Gastrocnemius medialis (tissue), 4 donors: Measurements from ENCODE around the gene CIAPIN1. TPM values are rescaled to one million over a fixed set of nuclear protein-coding genes. Genes with fewer than 3 reads are reported as not detected.
A peak's percentile ranks its signal among the peaks of the same experiment; 100 is the strongest.

Experiments used
- ATAC-seq, 2 donors: fragments of 150-250 bp; one replicate each; pipeline ENCODE4 v1.9.1; 2016
- DNase-seq, 2 donors: peaks; one replicate each; pipeline ENCODE4 v3.0.0-alpha.2; 2019
- H3K27ac ChIP-seq, 4 donors: fragments of 200-600 bp; sonication (generic); 1 replicate in 1 of 4; 2 replicates in 3 of 4; pipeline ENCODE4 v1.5.1; 2016 to 2018; ENCODE audit warnings: mild to moderate bottlenecking in 2 of 4, moderate library complexity in 1 of 4
- H3K27me3 ChIP-seq, 3 donors: fragments of 200-600 bp; sonication (generic) in 2 of 3; 1 replicate in 1 of 3; 2 replicates in 2 of 3; pipeline versions ENCODE4 v1.5.1 to v1.6.0; 2016 to 2019; ENCODE audit warnings: mild to moderate bottlenecking in 1 of 3, moderate library complexity in 1 of 3
- H3K36me3 ChIP-seq, 2 donors: fragments of 200-600 bp; sonication (generic) in 1 of 2; one replicate each; pipeline ENCODE4 v1.5.1; 2017 to 2018
- H3K4me1 ChIP-seq, 2 donors: fragments of 200-600 bp; sonication (generic) in 1 of 2; one replicate each; pipeline ENCODE4 v1.5.1; 2016 to 2017; ENCODE audit warnings: mild to moderate bottlenecking in 2 of 2
- H3K4me3 ChIP-seq, 4 donors: fragments of 200-600 bp; sonication (generic) in 3 of 4; 1 replicate in 1 of 4; 2 replicates in 3 of 4; pipeline ENCODE4 v1.5.1; 2016 to 2019; ENCODE audit warnings: mild to moderate bottlenecking in 2 of 4
- H3K9me3 ChIP-seq, 3 donors: fragments of 200-600 bp; sonication (generic) in 2 of 3; 1 replicate in 1 of 3; 2 replicates in 2 of 3; pipeline ENCODE4 v1.5.1; 2016 to 2019
- CTCF ChIP-seq, 5 experiments: fragments of 450-650 bp in 3 of 5; fragments of 200-600 bp in 2 of 5; sonication (generic) in 2 of 5; IDR thresholded peaks in 4 of 5; conservative IDR thresholded peaks in 1 of 5; 1 replicate in 4 of 5; 2 replicates in 1 of 5; pipeline ENCODE4 v1.5.1; 2016 to 2019; ENCODE audit warnings: antibody characterized with exemption in 5 of 5, mild to moderate bottlenecking in 3 of 5, moderate library complexity in 3 of 5
- POLR2A ChIP-seq, 2 donors: fragments of 450-650 bp; IDR thresholded peaks; one replicate each; pipeline ENCODE4 v1.6.1; 2017; ENCODE audit warnings: antibody characterized with exemption in 2 of 2, mild to moderate bottlenecking in 2 of 2, moderate library complexity in 2 of 2
- in situ Hi-C, 4 donors: fragments of 200-750 bp; cut with MboI; loops; one replicate each; pipeline versions ENCODE4 v1.15.0 to v1.8.0; 2017; ENCODE audit warnings: low sequenced_read_pairs in 4 of 4
- intact Hi-C: fragments of 100-400 bp; cut with DNase I; formaldehyde crosslinking; loops from one replicate; pipeline ENCODE4 v1.15.1; 2023; ENCODE audit warnings: low total_unique reads
- total RNA-seq, 4 donors: library from RNA; depleted of rRNA; stranded (reverse); fragments of >200 nt; gene quantifications; one replicate each; pipeline versions ENCODE4 v1.1.0 to v1.2.3, GENCODE V29; 2016

CIAPIN1 gene
- total RNA-seq, 4 donors from 2014 or later: 31.0 to 38.8 (median 37.9) TPM

- TF ChIP-seq CTCF (IDR thresholded peaks at IDR 0.05 in 4 of 5, conservative IDR thresholded peaks at IDR 0.05 in 1 of 5) (no peak), POLR2A (IDR thresholded peaks at IDR 0.05) (no peak)
- intact Hi-C loops (loop anchor here (1.0 kb wide), 1 partner anchor 50 kb away; the partner anchor contains the start of gene CCDC102A), in situ Hi-C loops (no loop called here)
- Histone ChIP-seq H3K27me3 (no peaks in the 10 kb centered on the region), H3K36me3 (no peaks in the 10 kb centered on the region), H3K4me1 (peaks cover 5 to 11% of the 10 kb centered on the region in 2 donors), H3K9me3 (no peaks in the 10 kb centered on the region), H3K4me3 (peak within 1 kb of the TSS; percentile 49 to 75 (median 60)), H3K27ac (peak within 1 kb of the TSS; percentile 6 to 50 (median 40))
- DNase-seq: peak; percentile 43 to 53
- peak; percentile 82 to 90 for ATAC-seq
These were observed 39.0 kb upstream of the CIAPIN1 start, which contains the start of gene DOK4 for GRCh38 chr16:57485916-57486857. DOK4 (minus strand) TSS chr16:57486493; CDS start chr16:57479507, 6,986 bp downstream.

GRCh38 chr16:57485091-57485915 lies 38.1 kb upstream of the CIAPIN1 start:
- TF ChIP-seq POLR2A (IDR thresholded peaks at IDR 0.05): no peak
- no peak for TF ChIP-seq CTCF (IDR thresholded peaks at IDR 0.05 in 4 of 5, conservative IDR thresholded peaks at IDR 0.05 in 1 of 5)
- no peaks in the 10 kb centered on the region for H3K36me3 ChIP-seq
- no peaks in the 10 kb centered on the region for H3K9me3 ChIP-seq
- intact Hi-C loops (no loop called here), in situ Hi-C loops (no loop called here)
- peaks cover 0 to 2% (median 0%) of the 10 kb centered on the region in 3 donors for H3K27me3 ChIP-seq
- ATAC-seq (no peak), DNase-seq (no peak)
- H3K4me3 ChIP-seq: peak overlapping the region; percentile 49 to 75 (median 60)
- peaks cover 5 to 11% of the 10 kb centered on the region in 2 donors for H3K4me1 ChIP-seq
- H3K27ac ChIP-seq: peak overlapping the region in 2 of 4 donors; percentile 6 to 38

GRCh38 chr16:57484515-57485005 lies 37.4 kb upstream of the CIAPIN1 start:
- Histone ChIP-seq H3K4me3 (no peak overlapping the region), H3K27me3 (peaks cover 0 to 4% (median 0%) of the 10 kb centered on the region in 3 donors), H3K4me1 (peaks cover 5 to 11% of the 10 kb centered on the region in 2 donors), H3K27ac (no peak overlapping the region), H3K9me3 (no peaks in the 10 kb centered on the region), H3K36me3 (no peaks in the 10 kb centered on the region)
- TF ChIP-seq POLR2A (IDR thresholded peaks at IDR 0.05) (no peak), CTCF (IDR thresholded peaks at IDR 0.05 in 4 of 5, conservative IDR thresholded peaks at IDR 0.05 in 1 of 5) (no peak)
- intact Hi-C loops (no loop called here), in situ Hi-C loops (no loop called here)
- DNase-seq: no peak
- ATAC-seq: no peak

GRCh38 chr16:57483725-57484514 lies 36.7 kb upstream of the CIAPIN1 start:
- TF ChIP-seq POLR2A (IDR thresholded peaks at IDR 0.05): no peak
- no peak for TF ChIP-seq CTCF (IDR thresholded peaks at IDR 0.05 in 4 of 5, conservative IDR thresholded peaks at IDR 0.05 in 1 of 5)
- ATAC-seq (no peak), DNase-seq (no peak)
- peaks cover 5 to 17% of the 10 kb centered on the region in 2 donors for H3K4me1 ChIP-seq
- peaks cover 0 to 4% (median 0%) of the 10 kb centered on the region in 3 donors for H3K27me3 ChIP-seq
- H3K9me3 ChIP-seq: no peaks in the 10 kb centered on the region
- in situ Hi-C loops: no loop called here
- no peak overlapping the region for H3K27ac ChIP-seq
- no peak overlapping the region for H3K4me3 ChIP-seq
- intact Hi-C loops: no loop called here
- no peaks in the 10 kb centered on the region for H3K36me3 ChIP-seq
